Esophagus muscularis mucosa (tissue), 4 donors: Measurements from ENCODE around the gene GNA14.

Experiments used
- EP300 ChIP-seq: sonication (generic); formaldehyde crosslinking; IDR thresholded peaks from one replicate; pipeline ENCODE4 v1.6.1; 2017; ENCODE audit warnings: antibody characterized with exemption
- POLR2A ChIP-seq: fragments of 450-650 bp; IDR thresholded peaks from one replicate; pipeline ENCODE4 v1.6.1; 2017; ENCODE audit warnings: antibody characterized with exemption, moderate library complexity, mild to moderate bottlenecking, low read depth
- POLR2AphosphoS5 ChIP-seq, 2 donors: sonication (generic); formaldehyde crosslinking; IDR thresholded peaks; one replicate each; pipeline ENCODE4 v1.6.1; 2017; ENCODE audit warnings: antibody characterized with exemption in 2 of 2
- TF ChIP-seq, protein P1 (sequence below), 3 experiments: fragments of 200-600 bp in 2 of 3; fragments of 450-650 bp in 1 of 3; sonication (generic) in 2 of 3; IDR thresholded peaks; one replicate each; pipeline ENCODE4 v1.5.1; 2017 to 2019; ENCODE audit warnings: antibody characterized with exemption in 3 of 3, mild to moderate bottlenecking in 2 of 3, moderate library complexity in 1 of 3

DNA sequence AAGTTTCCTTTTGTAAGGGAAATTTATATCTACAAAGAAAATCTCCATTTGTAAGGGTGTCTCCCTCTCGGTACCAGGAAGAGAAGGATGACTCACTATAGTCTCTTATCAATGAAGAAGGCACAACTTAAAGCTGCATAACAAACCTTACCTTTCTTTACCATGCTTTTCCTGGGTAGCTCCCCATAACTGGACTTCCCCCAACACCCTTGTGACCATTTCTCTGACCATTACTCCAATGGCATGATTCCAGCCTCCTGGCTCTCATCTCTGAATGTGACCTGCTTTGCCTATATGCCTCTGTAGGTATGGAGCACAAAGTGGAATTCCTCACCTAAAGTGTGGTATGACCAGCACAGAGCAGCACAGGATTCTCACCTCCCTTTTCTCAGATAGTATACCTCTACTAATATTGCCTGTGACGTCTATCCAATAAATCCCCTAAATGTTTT, 62.8 kb downstream of the GNA14 start:
- TF ChIP-seq, protein P1, sequence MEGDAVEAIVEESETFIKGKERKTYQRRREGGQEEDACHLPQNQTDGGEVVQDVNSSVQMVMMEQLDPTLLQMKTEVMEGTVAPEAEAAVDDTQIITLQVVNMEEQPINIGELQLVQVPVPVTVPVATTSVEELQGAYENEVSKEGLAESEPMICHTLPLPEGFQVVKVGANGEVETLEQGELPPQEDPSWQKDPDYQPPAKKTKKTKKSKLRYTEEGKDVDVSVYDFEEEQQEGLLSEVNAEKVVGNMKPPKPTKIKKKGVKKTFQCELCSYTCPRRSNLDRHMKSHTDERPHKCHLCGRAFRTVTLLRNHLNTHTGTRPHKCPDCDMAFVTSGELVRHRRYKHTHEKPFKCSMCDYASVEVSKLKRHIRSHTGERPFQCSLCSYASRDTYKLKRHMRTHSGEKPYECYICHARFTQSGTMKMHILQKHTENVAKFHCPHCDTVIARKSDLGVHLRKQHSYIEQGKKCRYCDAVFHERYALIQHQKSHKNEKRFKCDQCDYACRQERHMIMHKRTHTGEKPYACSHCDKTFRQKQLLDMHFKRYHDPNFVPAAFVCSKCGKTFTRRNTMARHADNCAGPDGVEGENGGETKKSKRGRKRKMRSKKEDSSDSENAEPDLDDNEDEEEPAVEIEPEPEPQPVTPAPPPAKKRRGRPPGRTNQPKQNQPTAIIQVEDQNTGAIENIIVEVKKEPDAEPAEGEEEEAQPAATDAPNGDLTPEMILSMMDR (IDR thresholded peaks at IDR 0.05) = no peak
- no peak for TF ChIP-seq EP300
- no peak for TF ChIP-seq POLR2A
- no peak for TF ChIP-seq POLR2AphosphoS5 (IDR thresholded peaks at IDR 0.05)
